Thyroid gland (tissue), 4 donors: ENCODE data around the gene TMEM130. TPM values are rescaled to one million over a fixed set of nuclear protein-coding genes. Genes with fewer than 3 reads are reported as not detected.

Experiments used
- DNase-seq, 2 donors: peaks; one replicate each; pipeline ENCODE4 v3.0.0-alpha.2; 2019
- H3K27ac ChIP-seq, 3 donors: fragments of 200-600 bp; sonication (generic); 1 replicate in 2 of 3; 2 replicates in 1 of 3; pipeline ENCODE4 v1.5.1; 2016 to 2019; ENCODE audit warnings: mild to moderate bottlenecking in 1 of 3, moderate library complexity in 1 of 3
- H3K27me3 ChIP-seq: fragments of 200-600 bp; sonication (generic); one replicate; pipeline ENCODE4 v1.5.1; 2019
- H3K36me3 ChIP-seq, 2 donors: fragments of 200-600 bp; sonication (generic); one replicate each; pipeline ENCODE4 v1.5.1; 2016 to 2019
- H3K4me1 ChIP-seq, 2 donors: fragments of 200-600 bp; sonication (generic); one replicate each; pipeline ENCODE4 v1.5.1; 2017 to 2019
- H3K4me3 ChIP-seq, 3 donors: fragments of 200-600 bp; sonication (generic); replicated peaks in 1 of 3; 1 replicate in 2 of 3; 2 replicates in 1 of 3; pipeline ENCODE4 v1.5.1; 2016; ENCODE audit warnings: mild to moderate bottlenecking in 1 of 3
- H3K9me3 ChIP-seq: fragments of 200-600 bp; sonication (generic); one replicate; pipeline ENCODE4 v1.5.1; 2017
- POLR2A ChIP-seq, 2 donors: fragments of 450-650 bp; IDR thresholded peaks; one replicate each; pipeline ENCODE4 v1.6.1; 2017; ENCODE audit warnings: antibody characterized with exemption in 2 of 2, mild to moderate bottlenecking in 2 of 2, moderate library complexity in 1 of 2
- WGBS, 2 donors: methylation state at CpG; one replicate each; pipeline ENCODE4 v1.1.5; 2017; 5-methylcytosine and 5-hydroxymethylcytosine counted together
- intact Hi-C: fragments of 100-400 bp; cut with DNase I; formaldehyde crosslinking; loops from one replicate; pipeline ENCODE4 v1.15.1; 2023
- total RNA-seq, 4 donors: library from RNA; depleted of rRNA; stranded (reverse); fragments of >200 nt; gene quantifications; one replicate each; pipeline ENCODE4 v1.2.3, GENCODE V29; 2016
- TF ChIP-seq, protein P1 (sequence below), 6 experiments: fragments of 200-600 bp in 3 of 6; fragments of 450-650 bp in 3 of 6; sonication (generic) in 3 of 6; IDR thresholded peaks; one replicate each; pipeline ENCODE4 v1.5.1; 2016 to 2019; ENCODE audit warnings: antibody characterized with exemption in 6 of 6, mild to moderate bottlenecking in 2 of 6, inconsistent platforms in 1 of 6, moderate library complexity in 1 of 6

The TMEM130 gene
- total RNA-seq, 4 donors from 2014 or later = 0.22 to 0.81 (median 0.63) TPM; not detected in 1

DNA sequence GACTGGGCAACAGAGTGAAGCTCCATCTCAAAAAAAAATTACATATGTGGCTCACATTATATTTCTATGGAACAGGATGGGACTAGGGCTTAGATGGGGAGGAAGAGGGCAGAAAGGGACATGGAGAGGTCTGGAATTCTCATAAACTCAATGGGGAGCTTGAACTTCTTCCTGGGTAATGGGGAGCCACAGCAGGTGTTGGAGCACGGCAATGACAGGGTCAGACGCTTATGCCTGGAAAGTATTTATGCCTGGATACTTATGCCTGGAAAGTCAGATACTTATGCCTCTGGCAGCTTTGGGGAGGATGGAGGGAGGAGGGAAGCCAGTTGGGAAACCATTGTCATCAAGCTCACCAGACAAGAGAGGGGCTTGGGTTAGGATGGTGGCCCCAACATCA is 36.8 kb downstream of the TMEM130 start:
- Histone ChIP-seq H3K4me3 (no peak overlapping the region), H3K27ac (no peak overlapping the region), H3K9me3 (no peaks in the 10 kb centered on the region), H3K4me1 (no peaks in the 10 kb centered on the region), H3K27me3 (no peaks in the 10 kb centered on the region), H3K36me3 (no peaks in the 10 kb centered on the region)
- WGBS, 2 donors = 91 to 96% methylated on average over 2 of the region's 2 CpGs
- intact Hi-C loops = no loop called here
- TF ChIP-seq POLR2A (IDR thresholded peaks at IDR 0.05) = no peak
- TF ChIP-seq, protein P1, sequence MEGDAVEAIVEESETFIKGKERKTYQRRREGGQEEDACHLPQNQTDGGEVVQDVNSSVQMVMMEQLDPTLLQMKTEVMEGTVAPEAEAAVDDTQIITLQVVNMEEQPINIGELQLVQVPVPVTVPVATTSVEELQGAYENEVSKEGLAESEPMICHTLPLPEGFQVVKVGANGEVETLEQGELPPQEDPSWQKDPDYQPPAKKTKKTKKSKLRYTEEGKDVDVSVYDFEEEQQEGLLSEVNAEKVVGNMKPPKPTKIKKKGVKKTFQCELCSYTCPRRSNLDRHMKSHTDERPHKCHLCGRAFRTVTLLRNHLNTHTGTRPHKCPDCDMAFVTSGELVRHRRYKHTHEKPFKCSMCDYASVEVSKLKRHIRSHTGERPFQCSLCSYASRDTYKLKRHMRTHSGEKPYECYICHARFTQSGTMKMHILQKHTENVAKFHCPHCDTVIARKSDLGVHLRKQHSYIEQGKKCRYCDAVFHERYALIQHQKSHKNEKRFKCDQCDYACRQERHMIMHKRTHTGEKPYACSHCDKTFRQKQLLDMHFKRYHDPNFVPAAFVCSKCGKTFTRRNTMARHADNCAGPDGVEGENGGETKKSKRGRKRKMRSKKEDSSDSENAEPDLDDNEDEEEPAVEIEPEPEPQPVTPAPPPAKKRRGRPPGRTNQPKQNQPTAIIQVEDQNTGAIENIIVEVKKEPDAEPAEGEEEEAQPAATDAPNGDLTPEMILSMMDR (IDR thresholded peaks at IDR 0.05) = no peak
- no peak for DNase-seq

DNA sequence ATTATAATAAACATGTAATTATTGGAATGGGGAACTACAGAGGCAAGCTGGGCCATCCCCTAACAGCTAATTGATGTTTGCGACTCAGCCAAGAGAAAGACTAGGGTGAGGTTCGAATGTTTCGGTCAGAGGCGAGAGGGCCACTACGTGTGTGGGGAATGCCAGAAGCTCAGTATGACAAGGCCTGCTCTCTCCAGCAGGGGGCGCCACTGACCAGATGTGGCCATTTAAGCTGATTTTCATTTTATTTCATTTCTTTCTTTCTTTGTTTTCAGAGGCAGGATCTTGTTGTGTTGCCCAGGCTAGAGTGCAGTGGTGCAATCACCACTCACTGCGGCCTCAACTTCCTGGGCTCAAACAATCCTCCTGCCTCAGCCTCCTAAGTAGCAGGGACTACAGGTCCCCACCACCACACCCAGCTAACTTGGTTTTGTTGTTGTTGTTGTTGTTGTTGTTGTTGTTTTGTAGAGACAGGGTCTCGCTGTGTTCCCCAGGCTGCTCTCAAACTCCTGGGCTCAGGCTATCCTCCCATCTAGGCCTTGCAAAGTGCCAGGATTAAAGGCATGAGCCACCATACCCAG is 38.1 kb downstream of the TMEM130 start:
- no peaks in the 10 kb centered on the region for H3K27me3 ChIP-seq
- no peaks in the 10 kb centered on the region for H3K9me3 ChIP-seq
- H3K4me1 ChIP-seq = peaks cover 0 to 4% of the 10 kb centered on the region in 2 donors
- TF ChIP-seq, protein P1 (IDR thresholded peaks at IDR 0.05) = peak in 2 of 6 experiments; percentile 21 to 30
- TF ChIP-seq POLR2A (IDR thresholded peaks at IDR 0.05) = no peak
- intact Hi-C loops = no loop called here
- H3K36me3 ChIP-seq = no peaks in the 10 kb centered on the region
- no peak overlapping the region for H3K27ac ChIP-seq
- DNase-seq = no peak
- WGBS, 2 donors = 79 to 82% methylated on average over 8 of the region's 8 CpGs
- H3K4me3 ChIP-seq = no peak overlapping the region

DNA sequence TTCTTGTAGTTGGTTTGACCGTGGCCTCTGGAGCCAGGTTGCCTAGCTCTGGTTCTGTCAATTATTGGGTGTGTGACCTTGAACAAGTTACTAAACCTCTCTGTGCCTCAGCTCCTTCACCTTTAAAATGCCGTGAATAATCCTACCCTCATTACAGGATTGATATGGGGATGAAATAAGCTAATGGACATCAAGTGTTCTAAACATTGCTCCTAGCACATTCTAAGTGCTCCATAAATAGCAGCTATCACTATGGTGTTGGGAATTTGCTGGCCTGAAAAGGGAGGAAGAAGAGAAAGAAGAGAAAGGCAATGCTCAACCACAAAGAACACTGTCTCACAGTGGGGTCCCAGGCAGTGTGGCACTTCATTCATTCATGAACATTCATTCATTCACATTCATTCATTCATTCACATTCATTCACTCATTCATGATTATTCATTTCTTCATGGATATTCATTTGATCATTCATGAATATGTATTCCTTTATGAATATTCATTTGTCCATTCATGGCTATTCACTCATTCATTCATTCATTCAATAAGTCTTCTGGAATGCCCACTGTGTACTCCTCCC is 38.8 kb downstream of the TMEM130 start:
- intact Hi-C loops = no loop called here
- WGBS, 2 donors = 83 to 84% methylated on average over 2 of the region's 2 CpGs
- Histone ChIP-seq H3K27me3 (no peaks in the 10 kb centered on the region), H3K9me3 (no peaks in the 10 kb centered on the region), H3K36me3 (no peaks in the 10 kb centered on the region), H3K4me3 (no peak overlapping the region), H3K4me1 (peaks cover 0 to 6% of the 10 kb centered on the region in 2 donors), H3K27ac (no peak overlapping the region)
- TF ChIP-seq, protein P1 (IDR thresholded peaks at IDR 0.05) = no peak
- TF ChIP-seq POLR2A (IDR thresholded peaks at IDR 0.05) = no peak
- no peak for DNase-seq

DNA sequence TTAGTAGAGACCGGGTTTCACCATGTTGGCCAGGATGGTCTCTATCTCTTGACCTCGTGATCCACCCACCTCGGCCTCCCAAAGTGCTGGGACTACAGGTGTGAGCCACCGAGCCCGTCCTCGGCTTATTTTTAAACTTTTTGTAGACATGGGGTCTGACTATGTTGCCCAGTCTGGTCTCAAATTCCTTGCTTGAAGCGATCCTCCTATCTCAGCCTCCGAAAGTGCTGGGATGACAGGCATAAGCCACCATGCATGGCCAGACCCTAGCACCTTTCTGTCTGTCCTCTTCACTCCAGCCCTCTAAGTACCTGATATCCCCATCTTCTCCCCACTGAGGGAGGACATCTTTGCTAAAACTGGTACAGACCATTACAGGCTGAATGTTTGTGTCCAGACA is 41.4 kb downstream of the TMEM130 start:
- WGBS, 2 donors = 93 to 94% methylated on average over 8 of the region's 8 CpGs

DNA sequence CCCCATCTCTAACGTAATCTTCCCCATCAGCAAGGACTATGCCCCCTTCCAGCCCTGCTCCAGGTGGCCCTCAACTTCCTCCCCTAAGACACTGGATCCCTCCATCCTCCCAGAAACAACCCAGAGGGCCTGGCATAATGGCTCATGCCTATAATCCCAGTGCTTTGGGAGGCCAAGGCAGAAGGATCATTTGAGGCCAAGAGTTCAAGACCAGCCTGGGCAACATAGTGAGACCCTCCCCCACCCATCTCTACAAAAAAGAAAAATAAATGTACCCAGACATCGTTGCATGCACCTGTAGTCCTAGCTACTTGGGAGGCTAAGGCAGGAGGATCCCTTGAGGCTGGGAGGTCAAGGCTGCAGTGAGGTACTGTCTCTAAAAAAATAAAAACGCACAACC is 42.6 kb downstream of the TMEM130 start:
- H3K9me3 ChIP-seq = no peaks in the 10 kb centered on the region
- intact Hi-C loops = no loop called here
- H3K27me3 ChIP-seq = no peaks in the 10 kb centered on the region
- H3K27ac ChIP-seq = no peak overlapping the region
- peaks cover 0 to 6% of the 10 kb centered on the region in 2 donors for H3K4me1 ChIP-seq
- 65 to 80% methylated on average over 3 of the region's 3 CpGs for WGBS, 2 donors
- TF ChIP-seq, protein P1 (IDR thresholded peaks at IDR 0.05) = no peak
- TF ChIP-seq POLR2A (IDR thresholded peaks at IDR 0.05) = no peak
- no peaks in the 10 kb centered on the region for H3K36me3 ChIP-seq
- no peak for DNase-seq
- no peak overlapping the region for H3K4me3 ChIP-seq

More for the DNA sequence above, 41.4 kb downstream of the TMEM130 start:
- no peaks in the 10 kb centered on the region for H3K27me3 ChIP-seq
- TF ChIP-seq POLR2A (IDR thresholded peaks at IDR 0.05) = no peak
- TF ChIP-seq, protein P1 (IDR thresholded peaks at IDR 0.05) = no peak
- no peak for DNase-seq
- H3K9me3 ChIP-seq = no peaks in the 10 kb centered on the region
- intact Hi-C loops = no loop called here
- H3K36me3 ChIP-seq = no peaks in the 10 kb centered on the region
- no peak overlapping the region for H3K27ac ChIP-seq
- H3K4me3 ChIP-seq = no peak overlapping the region
- peaks cover 0 to 6% of the 10 kb centered on the region in 2 donors for H3K4me1 ChIP-seq
